Measurements from ENCODE around the gene PRDM4. TPM values are rescaled to one million over a fixed set of nuclear protein-coding genes. Genes with fewer than 3 reads are reported as not detected.
A peak's percentile ranks its signal among the peaks of the same experiment; 100 is the strongest.

Gene PRDM4
- total and polyA plus RNA-seq, 2 donors from 2014 or later = 18.4 to 37.2 TPM

DNA sequence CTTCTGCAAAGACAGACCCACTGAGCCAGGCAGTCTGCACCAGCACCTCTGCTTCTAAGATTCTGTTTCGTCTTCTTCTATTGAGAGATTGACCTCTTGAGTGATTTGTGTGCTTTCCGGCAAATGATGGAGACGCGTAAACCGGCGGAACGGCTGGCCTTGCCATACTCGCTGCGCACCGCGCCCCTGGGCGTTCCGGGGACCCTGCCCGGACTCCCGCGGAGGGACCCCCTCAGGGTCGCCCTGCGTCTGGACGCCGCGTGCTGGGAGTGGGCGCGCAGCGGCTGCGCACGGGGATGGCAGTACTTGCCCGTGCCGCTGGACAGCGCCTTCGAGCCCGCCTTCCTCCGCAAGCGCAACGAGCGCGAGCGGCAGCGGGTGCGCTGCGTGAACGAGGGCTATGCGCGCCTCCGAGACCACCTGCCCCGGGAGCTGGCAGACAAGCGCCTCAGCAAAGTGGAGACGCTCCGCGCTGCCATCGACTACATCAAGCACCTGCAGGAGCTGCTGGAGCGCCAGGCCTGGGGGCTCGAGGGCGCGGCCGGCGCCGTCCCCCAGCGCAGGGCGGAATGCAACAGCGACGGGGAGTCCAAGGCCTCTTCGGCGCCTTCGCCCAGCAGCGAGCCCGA, 14.3 kb upstream of the PRDM4 start:
- Histone ChIP-seq H3K4me3 (ENCODE audit: low read length in 3 of 3) (no peak overlapping the region), H3K4me1 (ENCODE audit: control insufficient read depth in 2 of 3, insufficient read depth in 2 of 3, low read depth in 1 of 3, low read length in 3 of 3) (peaks cover 0 to 2% (median 0%) of the 10 kb centered on the region in 3 donors), H3K27me3 (ENCODE audit: control insufficient read depth, insufficient read depth, low read length) (peaks cover 36% of the 10 kb centered on the region), H3K9ac (ENCODE audit: low read length in 3 of 3) (no peak overlapping the region), H3K36me3 (ENCODE audit: control insufficient read depth in 2 of 3, insufficient read depth in 3 of 3, low read length in 3 of 3) (no peaks in the 10 kb centered on the region), H3K27ac (ENCODE audit: low read depth in 2 of 2, low read length in 2 of 2) (no peak overlapping the region), H3K9me3 (ENCODE audit: control insufficient read depth in 2 of 3, insufficient read depth in 1 of 3, low read length in 3 of 3) (no peaks in the 10 kb centered on the region)
- TF ChIP-seq, protein P1, sequence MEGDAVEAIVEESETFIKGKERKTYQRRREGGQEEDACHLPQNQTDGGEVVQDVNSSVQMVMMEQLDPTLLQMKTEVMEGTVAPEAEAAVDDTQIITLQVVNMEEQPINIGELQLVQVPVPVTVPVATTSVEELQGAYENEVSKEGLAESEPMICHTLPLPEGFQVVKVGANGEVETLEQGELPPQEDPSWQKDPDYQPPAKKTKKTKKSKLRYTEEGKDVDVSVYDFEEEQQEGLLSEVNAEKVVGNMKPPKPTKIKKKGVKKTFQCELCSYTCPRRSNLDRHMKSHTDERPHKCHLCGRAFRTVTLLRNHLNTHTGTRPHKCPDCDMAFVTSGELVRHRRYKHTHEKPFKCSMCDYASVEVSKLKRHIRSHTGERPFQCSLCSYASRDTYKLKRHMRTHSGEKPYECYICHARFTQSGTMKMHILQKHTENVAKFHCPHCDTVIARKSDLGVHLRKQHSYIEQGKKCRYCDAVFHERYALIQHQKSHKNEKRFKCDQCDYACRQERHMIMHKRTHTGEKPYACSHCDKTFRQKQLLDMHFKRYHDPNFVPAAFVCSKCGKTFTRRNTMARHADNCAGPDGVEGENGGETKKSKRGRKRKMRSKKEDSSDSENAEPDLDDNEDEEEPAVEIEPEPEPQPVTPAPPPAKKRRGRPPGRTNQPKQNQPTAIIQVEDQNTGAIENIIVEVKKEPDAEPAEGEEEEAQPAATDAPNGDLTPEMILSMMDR (IDR thresholded peaks at IDR 0.05; ENCODE audit: borderline replicate concordance, extremely low read depth, insufficient read depth) = no peak
- DNase-seq (peak; percentile 47 to 74 (median 63)), FAIRE-seq (no peak)
- intact Hi-C loops (cut with DNase I) = no loop called here

DNA sequence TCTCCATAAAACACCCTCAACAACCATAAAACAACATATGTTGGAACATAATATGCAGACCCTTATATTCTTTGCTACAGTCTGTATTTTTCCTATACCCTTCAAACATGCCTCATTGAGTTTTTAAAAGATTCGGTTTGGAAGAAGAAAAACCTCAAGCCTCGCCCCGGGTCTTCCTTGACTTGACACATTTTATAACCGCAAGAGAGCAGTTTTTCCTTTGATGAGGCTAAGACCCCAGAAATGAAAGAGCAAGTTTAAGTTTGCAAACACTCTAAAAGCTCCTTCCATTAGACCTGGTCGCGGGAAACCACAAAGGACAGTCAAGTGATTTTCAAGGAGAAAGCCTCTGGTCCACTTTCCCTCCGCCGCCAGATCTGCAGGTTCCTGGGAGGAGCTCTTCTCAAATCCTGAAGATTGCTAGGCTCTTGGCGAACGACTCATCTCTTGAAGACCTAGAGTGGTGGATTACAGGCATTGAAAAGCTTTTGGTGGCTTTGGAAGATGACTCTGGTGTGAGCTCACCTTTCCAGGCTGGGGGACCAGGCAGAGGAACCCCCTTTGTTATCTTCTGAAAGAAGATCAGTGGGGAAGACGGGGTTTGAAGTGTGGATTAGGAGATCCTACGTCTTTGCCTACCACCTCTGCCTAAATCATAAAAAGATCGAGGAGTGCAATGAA, 13.6 kb upstream of the PRDM4 start, which contains the start of gene ASCL4:
Gene ASCL4 (plus strand): TSS at position 356 of the 681 bp plus-strand sequence. CDS start 515 bp downstream, outside the sequence.
- peaks cover 36% of the 10 kb centered on the region for H3K27me3 ChIP-seq (ENCODE audit: control insufficient read depth, insufficient read depth, low read length)
- no peak within 1 kb of the TSS for H3K4me3 ChIP-seq (ENCODE audit: low read length in 3 of 3)
- no peak within 1 kb of the TSS for H3K9ac ChIP-seq (ENCODE audit: low read length in 3 of 3)
- DNase-seq (no peak), FAIRE-seq (no peak)
- intact Hi-C loops (cut with DNase I) = no loop called here
- H3K27ac ChIP-seq (ENCODE audit: low read depth in 2 of 2, low read length in 2 of 2) = no peak within 1 kb of the TSS
- TF ChIP-seq, protein P1 (IDR thresholded peaks at IDR 0.05; ENCODE audit: borderline replicate concordance, extremely low read depth, insufficient read depth) = no peak
- H3K9me3 ChIP-seq (ENCODE audit: control insufficient read depth in 2 of 3, insufficient read depth in 1 of 3, low read length in 3 of 3) = no peaks in the 10 kb centered on the region
- no peaks in the 10 kb centered on the region for H3K36me3 ChIP-seq (ENCODE audit: control insufficient read depth in 2 of 3, insufficient read depth in 3 of 3, low read length in 3 of 3)
- H3K4me1 ChIP-seq (ENCODE audit: control insufficient read depth in 2 of 3, insufficient read depth in 2 of 3, low read depth in 1 of 3, low read length in 3 of 3) = peaks cover 0 to 2% (median 0%) of the 10 kb centered on the region in 3 donors

DNA sequence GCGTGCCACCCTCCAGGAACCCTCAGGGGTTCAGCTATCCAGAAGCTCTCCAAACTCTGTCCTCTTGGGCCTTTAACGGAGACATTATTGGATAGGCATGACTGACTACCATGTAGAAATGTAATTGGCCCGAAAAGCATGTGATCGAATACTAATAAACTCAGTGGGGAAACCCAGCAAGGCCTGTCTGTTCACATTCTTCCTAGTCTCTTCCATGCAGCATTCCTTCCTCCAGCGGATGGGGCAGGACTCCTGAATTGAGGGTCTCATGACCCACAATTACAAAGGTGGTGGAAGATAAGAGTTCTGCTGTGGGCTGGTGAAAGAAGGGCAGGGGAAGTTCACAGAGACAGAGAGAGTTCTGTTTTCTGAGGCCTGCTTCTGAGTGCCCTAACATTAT, 6.5 kb upstream of the PRDM4 start:
- H3K27me3 ChIP-seq (ENCODE audit: control insufficient read depth, insufficient read depth, low read length) = no peaks in the 10 kb centered on the region
- intact Hi-C loops (cut with DNase I) = no loop called here
- TF ChIP-seq, protein P1 (IDR thresholded peaks at IDR 0.05; ENCODE audit: borderline replicate concordance, extremely low read depth, insufficient read depth) = no peak
- H3K27ac ChIP-seq (ENCODE audit: low read depth in 2 of 2, low read length in 2 of 2) = no peak overlapping the region
- H3K9me3 ChIP-seq (ENCODE audit: control insufficient read depth in 2 of 3, insufficient read depth in 1 of 3, low read length in 3 of 3) = no peaks in the 10 kb centered on the region
- DNase-seq (peak in 1 of 5 donors; percentile 2), FAIRE-seq (no peak)
- H3K4me3 ChIP-seq (ENCODE audit: low read length in 3 of 3) = no peak overlapping the region
- H3K4me1 ChIP-seq (ENCODE audit: control insufficient read depth in 2 of 3, insufficient read depth in 2 of 3, low read depth in 1 of 3, low read length in 3 of 3) = no peaks in the 10 kb centered on the region
- no peaks in the 10 kb centered on the region for H3K36me3 ChIP-seq (ENCODE audit: control insufficient read depth in 2 of 3, insufficient read depth in 3 of 3, low read length in 3 of 3)
- H3K9ac ChIP-seq (ENCODE audit: low read length in 3 of 3) = no peak overlapping the region
